ENCODE data around the gene TAAR5. TPM values are rescaled to one million over a fixed set of nuclear protein-coding genes. Genes with fewer than 3 reads are reported as not detected.

TAAR5 gene
- polyA plus RNA-seq, 1 of the 3 experiments (the other 2 are of a cell fraction), result not detected

DNA sequence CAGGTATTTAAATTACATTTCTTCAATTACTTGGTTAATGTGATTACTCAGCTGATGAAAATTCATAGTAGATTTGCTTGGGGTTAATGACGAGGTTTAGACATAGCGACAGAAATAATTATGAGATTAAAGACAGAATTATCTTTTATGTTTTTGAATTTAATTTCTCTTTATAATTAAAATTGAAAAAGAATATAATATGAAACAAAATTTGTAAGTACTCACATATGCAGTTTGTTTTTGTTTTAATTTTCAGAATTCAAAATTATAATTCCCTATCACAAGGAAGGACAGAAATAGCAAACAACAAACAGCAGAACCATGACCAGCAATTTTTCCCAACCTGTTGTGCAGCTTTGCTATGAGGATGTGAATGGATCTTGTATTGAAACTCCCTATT, 37.2 kb downstream of the TAAR5 start, which contains the start of gene TAAR8:
Gene TAAR8, plus strand, starts transcription at position 301 of the 400 bp plus-strand sequence. Its CDS starts 21 bp downstream, at position 322.
- Histone ChIP-seq H4K20me1 (ENCODE audit: insufficient read depth) (no peaks in the 10 kb centered on the region), H3K9me3 (no peaks in the 10 kb centered on the region), H3K36me3 (replicated peaks in 1 of 2; ENCODE audit: control insufficient read depth in 1 of 2, insufficient read depth in 2 of 2, low read length in 1 of 2) (no peaks in the 10 kb centered on the region), H3K27ac (ENCODE audit: low read depth in 2 of 2, low read length in 1 of 2) (no peak within 1 kb of the TSS), H3K9me2 (no peaks in the 10 kb centered on the region), H3K27me3 (ENCODE audit: insufficient read depth) (peaks cover 18% of the 10 kb centered on the region), H3K4me2 (no peak within 1 kb of the TSS), H3K4me1 (ENCODE audit: control insufficient read depth in 1 of 2, insufficient read depth in 2 of 2, low read depth in 1 of 2, low read length in 1 of 2) (no peaks in the 10 kb centered on the region), H2AFZ (ENCODE audit: low read depth) (no peak within 1 kb of the TSS), H3F3A (replicated peaks; ENCODE audit: insufficient read depth) (no peaks in the 10 kb centered on the region), H3K9ac (no peak within 1 kb of the TSS), H3K79me2 (ENCODE audit: insufficient read depth) (no peaks in the 10 kb centered on the region), H3K4me3 (ENCODE audit: low read depth in 2 of 2, low read length in 1 of 2) (no peak within 1 kb of the TSS)
- DNase-seq, result no peak
- TF ChIP-seq FOXJ3 (CRISPR knock-in tag; IDR thresholded peaks at IDR 0.05) (no peak), GATA2 (CRISPR knock-in tag; IDR thresholded peaks at IDR 0.05) (no peak), TEAD4 (IDR thresholded peaks at IDR 0.05; ENCODE audit: borderline replicate concordance, insufficient read depth) (no peak)
- CTCF ChIA-PET, result interaction anchor here (1.5 to 2.9 kb wide), 3 partner anchors 11 to 273 kb away, joined by 3 to 11 read pairs (median 4); no protein-coding TSS in a partner anchor
- POLR2A ChIA-PET, result no interaction called here
- 5% methylated on average over 2 of the region's 2 CpGs for WGBS (ENCODE audit: low lambda C conversion rate)

DNA sequence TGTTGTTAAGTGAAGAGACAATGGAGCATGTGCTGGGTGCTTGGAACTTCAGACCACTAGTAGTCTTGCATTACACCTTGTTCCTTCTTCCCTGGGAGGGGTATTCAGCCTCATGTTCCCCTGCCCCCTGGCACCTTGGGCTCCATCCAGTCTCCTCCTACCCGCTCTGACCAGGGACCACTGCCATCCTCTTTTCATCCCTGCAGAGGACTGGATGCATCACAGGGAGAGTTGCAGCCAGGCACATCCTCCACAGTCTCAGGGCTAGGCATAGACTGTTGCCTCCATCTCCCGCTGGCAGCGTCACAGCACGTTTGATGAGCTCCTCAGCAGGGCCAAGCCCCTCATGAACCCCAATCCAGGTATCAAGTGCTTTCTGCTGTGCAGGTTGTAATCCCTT, 38.3 kb downstream of the TAAR5 start:
- Histone ChIP-seq H3K4me2 (no peak overlapping the region), H3K9ac (no peak overlapping the region), H3K27me3 (ENCODE audit: insufficient read depth) (peaks cover 18% of the 10 kb centered on the region), H3K9me3 (no peaks in the 10 kb centered on the region), H3F3A (replicated peaks; ENCODE audit: insufficient read depth) (no peaks in the 10 kb centered on the region), H3K79me2 (ENCODE audit: insufficient read depth) (no peaks in the 10 kb centered on the region), H3K27ac (ENCODE audit: low read depth in 2 of 2, low read length in 1 of 2) (no peak overlapping the region), H3K4me1 (ENCODE audit: control insufficient read depth in 1 of 2, insufficient read depth in 2 of 2, low read depth in 1 of 2, low read length in 1 of 2) (no peaks in the 10 kb centered on the region), H3K9me2 (no peaks in the 10 kb centered on the region), H4K20me1 (ENCODE audit: insufficient read depth) (no peaks in the 10 kb centered on the region), H3K4me3 (ENCODE audit: low read depth in 2 of 2, low read length in 1 of 2) (no peak overlapping the region), H2AFZ (ENCODE audit: low read depth) (no peak overlapping the region), H3K36me3 (replicated peaks in 1 of 2; ENCODE audit: control insufficient read depth in 1 of 2, insufficient read depth in 2 of 2, low read length in 1 of 2) (no peaks in the 10 kb centered on the region)
- ChIA-PET POLR2A (no interaction called here), CTCF (interaction anchor here (2.9 kb wide), 1 partner anchor 21 kb away, joined by 11 read pairs; no protein-coding TSS in a partner anchor)
- no peak for TF ChIP-seq YY1 (IDR thresholded peaks at IDR 0.05; ENCODE audit: low read depth)
- no peak for TF ChIP-seq GABPA (IDR thresholded peaks at IDR 0.05; ENCODE audit: low read depth)
- TF ChIP-seq, protein P1, sequence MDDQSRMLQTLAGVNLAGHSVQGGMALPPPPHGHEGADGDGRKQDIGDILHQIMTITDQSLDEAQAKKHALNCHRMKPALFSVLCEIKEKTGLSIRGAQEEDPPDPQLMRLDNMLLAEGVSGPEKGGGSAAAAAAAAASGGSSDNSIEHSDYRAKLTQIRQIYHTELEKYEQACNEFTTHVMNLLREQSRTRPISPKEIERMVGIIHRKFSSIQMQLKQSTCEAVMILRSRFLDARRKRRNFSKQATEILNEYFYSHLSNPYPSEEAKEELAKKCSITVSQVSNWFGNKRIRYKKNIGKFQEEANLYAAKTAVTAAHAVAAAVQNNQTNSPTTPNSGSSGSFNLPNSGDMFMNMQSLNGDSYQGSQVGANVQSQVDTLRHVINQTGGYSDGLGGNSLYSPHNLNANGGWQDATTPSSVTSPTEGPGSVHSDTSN (IDR thresholded peaks at IDR 0.05), result no peak
- no peak for TF ChIP-seq EP300 (IDR thresholded peaks at IDR 0.05; ENCODE audit: borderline replicate concordance in 1 of 2, low read depth in 1 of 2, low read length in 1 of 2)
- TF ChIP-seq POLR2AphosphoS5 (IDR thresholded peaks at IDR 0.05; ENCODE audit: low read depth, low read length), result no peak
- TF ChIP-seq, protein P2, sequence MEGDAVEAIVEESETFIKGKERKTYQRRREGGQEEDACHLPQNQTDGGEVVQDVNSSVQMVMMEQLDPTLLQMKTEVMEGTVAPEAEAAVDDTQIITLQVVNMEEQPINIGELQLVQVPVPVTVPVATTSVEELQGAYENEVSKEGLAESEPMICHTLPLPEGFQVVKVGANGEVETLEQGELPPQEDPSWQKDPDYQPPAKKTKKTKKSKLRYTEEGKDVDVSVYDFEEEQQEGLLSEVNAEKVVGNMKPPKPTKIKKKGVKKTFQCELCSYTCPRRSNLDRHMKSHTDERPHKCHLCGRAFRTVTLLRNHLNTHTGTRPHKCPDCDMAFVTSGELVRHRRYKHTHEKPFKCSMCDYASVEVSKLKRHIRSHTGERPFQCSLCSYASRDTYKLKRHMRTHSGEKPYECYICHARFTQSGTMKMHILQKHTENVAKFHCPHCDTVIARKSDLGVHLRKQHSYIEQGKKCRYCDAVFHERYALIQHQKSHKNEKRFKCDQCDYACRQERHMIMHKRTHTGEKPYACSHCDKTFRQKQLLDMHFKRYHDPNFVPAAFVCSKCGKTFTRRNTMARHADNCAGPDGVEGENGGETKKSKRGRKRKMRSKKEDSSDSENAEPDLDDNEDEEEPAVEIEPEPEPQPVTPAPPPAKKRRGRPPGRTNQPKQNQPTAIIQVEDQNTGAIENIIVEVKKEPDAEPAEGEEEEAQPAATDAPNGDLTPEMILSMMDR (IDR thresholded peaks at IDR 0.05), result no peak
- no peak for TF ChIP-seq RXRA (IDR thresholded peaks at IDR 0.05; ENCODE audit: borderline replicate concordance, low read depth)
- no peak for TF ChIP-seq CHD2 (IDR thresholded peaks at IDR 0.05; ENCODE audit: low read length, partially characterized antibody)
- TF ChIP-seq MXI1 (IDR thresholded peaks at IDR 0.05; ENCODE audit: low read depth, low read length), result no peak
- no peak for TF ChIP-seq JUND (IDR thresholded peaks at IDR 0.05)
- TF ChIP-seq TAF1 (IDR thresholded peaks at IDR 0.05; ENCODE audit: borderline replicate concordance, low read depth, low read length), result no peak
- TF ChIP-seq SMC3 (IDR thresholded peaks at IDR 0.05; ENCODE audit: low read depth, low read length), result no peak
- TF ChIP-seq, protein P3, sequence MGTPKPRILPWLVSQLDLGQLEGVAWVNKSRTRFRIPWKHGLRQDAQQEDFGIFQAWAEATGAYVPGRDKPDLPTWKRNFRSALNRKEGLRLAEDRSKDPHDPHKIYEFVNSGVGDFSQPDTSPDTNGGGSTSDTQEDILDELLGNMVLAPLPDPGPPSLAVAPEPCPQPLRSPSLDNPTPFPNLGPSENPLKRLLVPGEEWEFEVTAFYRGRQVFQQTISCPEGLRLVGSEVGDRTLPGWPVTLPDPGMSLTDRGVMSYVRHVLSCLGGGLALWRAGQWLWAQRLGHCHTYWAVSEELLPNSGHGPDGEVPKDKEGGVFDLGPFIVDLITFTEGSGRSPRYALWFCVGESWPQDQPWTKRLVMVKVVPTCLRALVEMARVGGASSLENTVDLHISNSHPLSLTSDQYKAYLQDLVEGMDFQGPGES (IDR thresholded peaks at IDR 0.05; ENCODE audit: low read depth, low read length), result no peak
- TF ChIP-seq, protein P4, sequence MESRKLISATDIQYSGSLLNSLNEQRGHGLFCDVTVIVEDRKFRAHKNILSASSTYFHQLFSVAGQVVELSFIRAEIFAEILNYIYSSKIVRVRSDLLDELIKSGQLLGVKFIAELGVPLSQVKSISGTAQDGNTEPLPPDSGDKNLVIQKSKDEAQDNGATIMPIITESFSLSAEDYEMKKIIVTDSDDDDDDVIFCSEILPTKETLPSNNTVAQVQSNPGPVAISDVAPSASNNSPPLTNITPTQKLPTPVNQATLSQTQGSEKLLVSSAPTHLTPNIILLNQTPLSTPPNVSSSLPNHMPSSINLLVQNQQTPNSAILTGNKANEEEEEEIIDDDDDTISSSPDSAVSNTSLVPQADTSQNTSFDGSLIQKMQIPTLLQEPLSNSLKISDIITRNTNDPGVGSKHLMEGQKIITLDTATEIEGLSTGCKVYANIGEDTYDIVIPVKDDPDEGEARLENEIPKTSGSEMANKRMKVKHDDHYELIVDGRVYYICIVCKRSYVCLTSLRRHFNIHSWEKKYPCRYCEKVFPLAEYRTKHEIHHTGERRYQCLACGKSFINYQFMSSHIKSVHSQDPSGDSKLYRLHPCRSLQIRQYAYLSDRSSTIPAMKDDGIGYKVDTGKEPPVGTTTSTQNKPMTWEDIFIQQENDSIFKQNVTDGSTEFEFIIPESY (IDR thresholded peaks at IDR 0.05; ENCODE audit: borderline replicate concordance, low read depth), result no peak
- no peak for DNase-seq
- WGBS (ENCODE audit: low lambda C conversion rate), result 0% methylated on average over 4 of the region's 4 CpGs

Measured in SK-N-SH (cell line).